ENCODE data around the gene BLNK.

Gene BLNK

GRCh38 chr10:96290368-96291133 is 19.2 kb upstream of the BLNK start:
- Histone ChIP-seq H3K27ac (no peak overlapping the region), H3K36me3 (ENCODE audit: control insufficient read depth, insufficient read depth, low read length) (no peaks in the 10 kb centered on the region), H3K9me3 (ENCODE audit: control insufficient read depth, low read length) (no peaks in the 10 kb centered on the region), H3K4me1 (peaks cover 11% of the 10 kb centered on the region), H2AFZ (no peak overlapping the region), H3K27me3 (ENCODE audit: control insufficient read depth, insufficient read depth, low read length) (no peaks in the 10 kb centered on the region), H3K79me2 (no peaks in the 10 kb centered on the region), H3K9ac (no peak overlapping the region), H3K4me3 (ENCODE audit: low read depth, low read length) (no peak overlapping the region), H3K4me2 (ENCODE audit: low read length) (no peak overlapping the region)
- TF ChIP-seq, protein P1, sequence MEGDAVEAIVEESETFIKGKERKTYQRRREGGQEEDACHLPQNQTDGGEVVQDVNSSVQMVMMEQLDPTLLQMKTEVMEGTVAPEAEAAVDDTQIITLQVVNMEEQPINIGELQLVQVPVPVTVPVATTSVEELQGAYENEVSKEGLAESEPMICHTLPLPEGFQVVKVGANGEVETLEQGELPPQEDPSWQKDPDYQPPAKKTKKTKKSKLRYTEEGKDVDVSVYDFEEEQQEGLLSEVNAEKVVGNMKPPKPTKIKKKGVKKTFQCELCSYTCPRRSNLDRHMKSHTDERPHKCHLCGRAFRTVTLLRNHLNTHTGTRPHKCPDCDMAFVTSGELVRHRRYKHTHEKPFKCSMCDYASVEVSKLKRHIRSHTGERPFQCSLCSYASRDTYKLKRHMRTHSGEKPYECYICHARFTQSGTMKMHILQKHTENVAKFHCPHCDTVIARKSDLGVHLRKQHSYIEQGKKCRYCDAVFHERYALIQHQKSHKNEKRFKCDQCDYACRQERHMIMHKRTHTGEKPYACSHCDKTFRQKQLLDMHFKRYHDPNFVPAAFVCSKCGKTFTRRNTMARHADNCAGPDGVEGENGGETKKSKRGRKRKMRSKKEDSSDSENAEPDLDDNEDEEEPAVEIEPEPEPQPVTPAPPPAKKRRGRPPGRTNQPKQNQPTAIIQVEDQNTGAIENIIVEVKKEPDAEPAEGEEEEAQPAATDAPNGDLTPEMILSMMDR (IDR thresholded peaks at IDR 0.05) = no peak

DNA sequence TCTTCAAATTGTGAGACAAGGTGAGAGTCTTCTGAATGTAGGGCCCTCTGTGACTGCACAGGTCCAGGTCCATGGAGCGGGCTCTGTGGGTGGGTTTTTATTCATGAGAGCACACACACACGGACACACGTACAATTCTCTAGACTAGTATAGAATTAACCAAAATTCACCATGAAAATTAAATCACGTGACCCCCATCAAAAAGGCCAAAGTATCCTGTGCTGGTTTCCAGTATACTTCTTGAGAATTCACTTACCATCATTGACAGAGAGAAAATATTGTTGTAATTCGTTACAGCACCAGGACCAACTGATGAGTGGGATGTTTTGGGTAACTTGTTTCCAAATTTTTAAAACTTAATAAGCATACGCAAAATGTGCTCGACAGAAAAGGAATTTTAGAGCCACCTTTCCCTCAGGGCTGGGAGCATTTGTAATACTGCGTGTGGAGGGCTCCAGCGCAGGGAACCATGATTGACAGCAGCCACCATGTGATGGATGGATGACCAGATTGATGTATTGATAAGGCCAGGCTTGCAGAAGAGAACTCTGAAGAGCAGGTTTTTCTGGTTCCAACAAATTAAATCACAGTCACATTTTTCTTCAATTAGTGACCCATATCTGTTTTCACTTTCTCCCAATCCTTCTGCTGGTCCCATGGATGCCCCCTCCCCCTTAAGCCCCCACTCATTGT is 18.0 kb upstream of the BLNK start:
- Histone ChIP-seq H3K4me1 (peaks cover 11% of the 10 kb centered on the region), H2AFZ (no peak overlapping the region), H3K27ac (no peak overlapping the region), H3K4me3 (ENCODE audit: low read depth, low read length) (no peak overlapping the region), H3K36me3 (ENCODE audit: control insufficient read depth, insufficient read depth, low read length) (no peaks in the 10 kb centered on the region), H3K4me2 (ENCODE audit: low read length) (peak overlapping the region; percentile 16), H3K9ac (no peak overlapping the region), H3K79me2 (no peaks in the 10 kb centered on the region), H3K9me3 (ENCODE audit: control insufficient read depth, low read length) (no peaks in the 10 kb centered on the region), H3K27me3 (ENCODE audit: control insufficient read depth, insufficient read depth, low read length) (no peaks in the 10 kb centered on the region)
- TF ChIP-seq, protein P1 (IDR thresholded peaks at IDR 0.05) = no peak

GRCh38 chr10:96288151-96288621 is 16.8 kb upstream of the BLNK start:
- H3K36me3 ChIP-seq (ENCODE audit: control insufficient read depth, insufficient read depth, low read length) = no peaks in the 10 kb centered on the region

DNA sequence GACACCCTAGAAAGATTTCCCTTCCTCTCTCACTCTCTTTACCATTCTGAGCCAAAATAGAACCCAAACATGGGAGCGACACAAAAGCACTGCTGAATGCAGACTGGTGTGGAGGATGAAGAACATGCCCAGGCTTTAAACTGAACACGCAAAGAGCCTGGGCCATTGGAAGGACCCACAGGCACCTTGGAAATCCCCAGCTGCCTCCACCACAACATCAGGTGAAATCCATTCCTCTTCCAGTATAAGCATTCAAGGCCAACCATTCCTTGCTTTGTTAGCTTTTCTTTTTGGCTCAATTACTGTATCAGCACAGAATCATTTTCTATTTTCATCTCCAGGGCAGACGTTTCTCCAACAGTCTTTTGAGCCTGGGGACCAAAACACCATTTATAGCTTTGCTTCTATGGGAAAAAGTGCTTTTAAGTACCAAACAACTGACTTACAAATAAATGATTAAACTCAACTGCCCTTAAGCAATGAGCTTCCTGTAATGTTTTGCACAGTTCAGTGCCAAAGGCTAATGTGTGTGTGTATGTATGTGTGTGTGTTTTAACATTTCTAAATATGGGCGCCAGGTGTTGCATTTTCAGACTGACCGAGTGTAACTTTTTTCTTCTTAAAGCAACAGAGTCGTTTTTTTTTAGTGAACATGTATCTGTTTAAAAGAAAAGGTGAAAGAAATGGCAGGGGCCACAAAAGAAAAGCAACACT is 16.2 kb upstream of the BLNK start:
- Histone ChIP-seq H3K4me2 (ENCODE audit: low read length) (peak overlapping the region; percentile 50), H3K4me1 (peaks cover 11% of the 10 kb centered on the region), H3K4me3 (ENCODE audit: low read depth, low read length) (peak overlapping the region; percentile 15), H3K36me3 (ENCODE audit: control insufficient read depth, insufficient read depth, low read length) (no peaks in the 10 kb centered on the region), H3K9me3 (ENCODE audit: control insufficient read depth, low read length) (no peaks in the 10 kb centered on the region), H3K27me3 (ENCODE audit: control insufficient read depth, insufficient read depth, low read length) (no peaks in the 10 kb centered on the region), H3K79me2 (no peaks in the 10 kb centered on the region), H3K27ac (peak overlapping the region; percentile 60), H3K9ac (no peak overlapping the region), H2AFZ (peak overlapping the region; percentile 54)
- TF ChIP-seq, protein P1 (IDR thresholded peaks at IDR 0.05) = no peak

More at GRCh38 chr10:96288151-96288621, 16.8 kb upstream of the BLNK start:
- TF ChIP-seq, protein P1 (IDR thresholded peaks at IDR 0.05) = no peak
- Histone ChIP-seq H3K27ac (no peak overlapping the region), H3K27me3 (ENCODE audit: control insufficient read depth, insufficient read depth, low read length) (no peaks in the 10 kb centered on the region), H3K9ac (no peak overlapping the region), H2AFZ (peak overlapping the region; percentile 54), H3K4me1 (peaks cover 11% of the 10 kb centered on the region), H3K79me2 (no peaks in the 10 kb centered on the region), H3K4me2 (ENCODE audit: low read length) (peak overlapping the region; percentile 50), H3K4me3 (ENCODE audit: low read depth, low read length) (peak overlapping the region; percentile 15), H3K9me3 (ENCODE audit: control insufficient read depth, low read length) (no peaks in the 10 kb centered on the region)

Measured in parathyroid adenoma (tissue), 2 donors.